G401.6 (cell line): Measurements from ENCODE around the gene VEZF1.

ENCODE experiments used
- FAIRE-seq: peaks from 2 replicates; lab custom pipeline; 2012; peaks lifted over from hg19 to GRCh38; lab: Jason Lieb, UNC

VEZF1 gene

GRCh38 chr17:57949649-57950048 lies 38.4 kb downstream of the VEZF1 start:
- no peak for FAIRE-seq

GRCh38 chr17:57948555-57949420 lies 39.3 kb downstream of the VEZF1 start:
- peak; percentile 95 for FAIRE-seq

GRCh38 chr17:57948169-57948554 lies 39.9 kb downstream of the VEZF1 start:
- FAIRE-seq, result no peak

GRCh38 chr17:57947369-57947768 lies 40.7 kb downstream of the VEZF1 start:
- FAIRE-seq, result no peak

- peak; percentile 70 for FAIRE-seq
These were observed 41.2 kb downstream of the VEZF1 start for GRCh38 chr17:57946798-57947358.

GRCh38 chr17:57945996-57946797 lies 41.9 kb downstream of the VEZF1 start:
- FAIRE-seq, result peak; percentile 13

- no peak for FAIRE-seq
These were observed 43.1 kb downstream of the VEZF1 start for GRCh38 chr17:57944908-57945307.

GRCh38 chr17:57943645-57944044 lies 44.4 kb downstream of the VEZF1 start:
- no peak for FAIRE-seq

GRCh38 chr17:57943140-57943539 lies 44.9 kb downstream of the VEZF1 start:
- no peak for FAIRE-seq

- FAIRE-seq, result no peak
These were observed 46.4 kb downstream of the VEZF1 start for GRCh38 chr17:57941384-57942370.

- FAIRE-seq, result no peak
These were observed 47.3 kb downstream of the VEZF1 start for GRCh38 chr17:57940653-57941329.

GRCh38 chr17:57940231-57940630 lies 47.8 kb downstream of the VEZF1 start:
- FAIRE-seq, result peak; percentile 33

GRCh38 chr17:57939797-57940196 lies 48.3 kb downstream of the VEZF1 start:
- no peak for FAIRE-seq

- no peak for FAIRE-seq
These were observed 50.0 kb downstream of the VEZF1 start for GRCh38 chr17:57938061-57938502.

GRCh38 chr17:57937492-57937891 lies 50.6 kb downstream of the VEZF1 start:
- no peak for FAIRE-seq

- no peak for FAIRE-seq
These were observed 51.9 kb downstream of the VEZF1 start for GRCh38 chr17:57935833-57936807.

- FAIRE-seq, result no peak
These were observed 56.4 kb downstream of the VEZF1 start for GRCh38 chr17:57931488-57932137.

- FAIRE-seq, result no peak
These were observed 57.8 kb downstream of the VEZF1 start for GRCh38 chr17:57930239-57930638.

GRCh38 chr17:57929386-57929785 lies 58.7 kb downstream of the VEZF1 start:
- FAIRE-seq, result no peak
